Hematopoietic multipotent progenitor cell treated with erythropoietin and hydrocortisone succinate and interleukin-3 and kit ligand, for 6 days (in vitro differentiated cells): ENCODE measurements around the gene HIPK4.

Experiments used
- DNase-seq: peaks from one replicate; pipeline ENCODE4 v3.0.0-alpha.2; 2015

The HIPK4 gene

GRCh38 chr19:40365613-40366401 is 24.2 kb downstream of the HIPK4 start:
- DNase-seq: peak; percentile 82

- no peak for DNase-seq
Measured at GRCh38 chr19:40365010-40365409, 25.0 kb downstream of the HIPK4 start.

GRCh38 chr19:40363069-40363468 is 26.9 kb downstream of the HIPK4 start:
- peak; percentile 78 for DNase-seq

- no peak for DNase-seq
Measured at GRCh38 chr19:40362160-40362559, 27.8 kb downstream of the HIPK4 start.

GRCh38 chr19:40360708-40361241 is 29.2 kb downstream of the HIPK4 start:
- DNase-seq: no peak

- no peak for DNase-seq
Measured at GRCh38 chr19:40360020-40360707, 29.8 kb downstream of the HIPK4 start.

GRCh38 chr19:40358773-40359172 is 31.2 kb downstream of the HIPK4 start:
- DNase-seq: peak; percentile 64

- no peak for DNase-seq
Measured at GRCh38 chr19:40357640-40358039, 32.3 kb downstream of the HIPK4 start.

GRCh38 chr19:40356681-40357595 is 33.0 kb downstream of the HIPK4 start:
- DNase-seq: no peak

- DNase-seq: no peak
Measured at GRCh38 chr19:40355975-40356680, 33.9 kb downstream of the HIPK4 start.

GRCh38 chr19:40348961-40349507 is 40.9 kb downstream of the HIPK4 start:
- peak; percentile 61 for DNase-seq

- DNase-seq: peak; percentile 99
Measured at GRCh38 chr19:40348125-40348913, 41.7 kb downstream of the HIPK4 start, which contains the start of the genes C19orf47 and PLD3. Gene C19orf47, minus strand, starts transcription at chr19:40348397. Its CDS starts 6,540 bp downstream, at chr19:40341857. Gene PLD3, plus strand, starts transcription at chr19:40348695. Its CDS starts 17,789 bp downstream, at chr19:40366484.

GRCh38 chr19:40344422-40344821 is 45.6 kb downstream of the HIPK4 start:
- no peak for DNase-seq

- DNase-seq: no peak
Measured at GRCh38 chr19:40342644-40343311, 47.2 kb downstream of the HIPK4 start.

GRCh38 chr19:40341601-40342482 is 48.1 kb downstream of the HIPK4 start:
- no peak for DNase-seq

- no peak for DNase-seq
Measured at GRCh38 chr19:40339018-40339728, 50.8 kb downstream of the HIPK4 start.

GRCh38 chr19:40337594-40337993 is 52.4 kb downstream of the HIPK4 start:
- no peak for DNase-seq

- DNase-seq: no peak
Measured at GRCh38 chr19:40337107-40337506, 52.9 kb downstream of the HIPK4 start.

- DNase-seq: no peak
Measured at GRCh38 chr19:40336601-40336900, 53.4 kb downstream of the HIPK4 start.
